RPMI7951 (cell line): ENCODE measurements around the gene ANAPC15. TPM values are rescaled to one million over a fixed set of nuclear protein-coding genes. Genes with fewer than 3 reads are reported as not detected.

ENCODE experiments used
- DNase-seq: peaks from one replicate; pipeline ENCODE4 v3.0.0-alpha.2; 2012; ENCODE audit warnings: low read depth
- total RNA-seq: library from RNA; depleted of rRNA; stranded (reverse); fragments of >200 nt; shearing (Covaris generic); gene quantifications from 2 replicates; pipeline ENCODE4 v1.2.3, GENCODE V29; 2014

Gene ANAPC15
- total RNA-seq, 1 experiment from 2014 or later: 78.1 TPM

- no peak for DNase-seq
Measured at GRCh38 chr11:72085621-72086351, 26.7 kb downstream of the ANAPC15 start.

- DNase-seq: no peak
Measured at GRCh38 chr11:72084965-72085364, 27.5 kb downstream of the ANAPC15 start.

- DNase-seq: no peak
Measured at GRCh38 chr11:72084076-72084475, 28.4 kb downstream of the ANAPC15 start.

DNA sequence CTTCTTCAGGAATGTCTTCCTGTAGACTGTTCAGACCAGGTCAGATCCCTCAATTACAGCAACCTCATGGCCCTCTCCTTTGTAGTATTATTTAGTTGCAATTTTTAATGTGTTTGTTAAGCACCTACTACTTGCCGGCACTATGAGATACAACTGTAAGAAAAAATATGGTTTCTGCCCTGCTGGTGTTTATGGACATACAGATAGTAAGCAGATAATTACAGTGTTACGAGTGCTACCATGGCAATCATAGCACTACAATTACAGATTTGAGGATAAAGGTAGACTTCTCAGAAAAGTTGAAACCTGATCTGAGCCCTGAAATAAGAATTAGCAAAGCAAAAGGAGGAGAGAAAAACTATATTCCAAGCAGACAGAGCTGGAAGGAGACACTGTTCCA lies 29.1 kb downstream of the ANAPC15 start:
- no peak for DNase-seq

DNA sequence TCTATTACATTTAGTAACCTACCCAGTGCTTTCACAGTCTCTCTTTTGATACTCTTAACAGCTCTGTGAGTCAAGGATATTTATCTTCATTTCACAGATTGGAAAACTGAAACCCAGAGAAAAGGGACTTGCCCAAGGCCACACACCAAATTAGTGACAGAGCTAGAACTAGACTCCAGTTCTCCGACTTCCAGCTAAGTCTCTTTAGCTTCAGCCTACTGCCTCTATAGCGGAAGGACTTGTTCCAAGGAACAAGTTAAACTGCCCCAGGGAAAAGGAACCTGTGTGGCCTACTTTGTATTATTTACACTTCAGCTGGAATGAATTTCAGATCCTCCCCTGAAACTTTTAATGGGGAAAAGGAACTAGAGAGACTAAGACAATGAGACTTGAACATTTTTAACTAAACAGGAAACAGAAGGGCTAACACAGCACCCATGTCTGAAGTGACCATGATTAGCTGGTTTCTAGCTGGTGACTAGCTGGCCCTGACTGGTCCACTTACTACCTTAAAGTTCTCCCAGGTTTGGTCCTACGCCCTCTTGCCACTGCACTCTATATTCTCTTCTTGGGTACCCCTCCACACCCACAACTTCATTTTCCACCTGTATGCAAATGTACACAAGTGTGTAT lies 30.6 kb downstream of the ANAPC15 start:
- DNase-seq: no peak

DNA sequence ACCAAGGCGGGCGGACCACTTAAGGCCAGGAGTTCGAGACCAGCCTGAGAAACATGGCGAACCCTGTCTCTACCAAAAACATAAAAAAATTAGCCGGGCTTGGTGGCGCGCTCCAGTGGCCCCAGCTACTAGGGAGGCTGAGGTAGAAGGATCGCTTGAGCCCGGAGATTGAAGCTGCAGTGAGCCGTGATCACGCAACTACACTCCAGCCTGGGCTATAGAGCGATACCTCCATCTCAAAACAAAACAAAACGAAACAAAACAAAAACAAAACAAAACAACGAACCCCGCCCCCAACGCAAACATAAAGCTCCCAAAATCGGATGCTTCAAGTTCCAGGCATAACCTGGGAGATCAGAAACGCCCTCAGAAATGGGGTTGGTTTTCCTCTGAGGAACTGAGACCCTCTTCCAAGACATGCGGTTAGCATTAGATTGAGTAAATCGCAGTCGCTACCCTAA lies 31.3 kb downstream of the ANAPC15 start:
- no peak for DNase-seq

- peak; percentile 100 for DNase-seq
Measured at GRCh38 chr11:72080326-72081183, 31.9 kb downstream of the ANAPC15 start, which contains the start of the genes LRRC51 and NUMA1. TSS of gene LRRC51 (plus strand) at chr11:72080850. CDS start at chr11:72089084, 8,234 bp downstream. TSS of gene NUMA1 (minus strand) at chr11:72080542. CDS start at chr11:72035943, 44,599 bp downstream.

DNA sequence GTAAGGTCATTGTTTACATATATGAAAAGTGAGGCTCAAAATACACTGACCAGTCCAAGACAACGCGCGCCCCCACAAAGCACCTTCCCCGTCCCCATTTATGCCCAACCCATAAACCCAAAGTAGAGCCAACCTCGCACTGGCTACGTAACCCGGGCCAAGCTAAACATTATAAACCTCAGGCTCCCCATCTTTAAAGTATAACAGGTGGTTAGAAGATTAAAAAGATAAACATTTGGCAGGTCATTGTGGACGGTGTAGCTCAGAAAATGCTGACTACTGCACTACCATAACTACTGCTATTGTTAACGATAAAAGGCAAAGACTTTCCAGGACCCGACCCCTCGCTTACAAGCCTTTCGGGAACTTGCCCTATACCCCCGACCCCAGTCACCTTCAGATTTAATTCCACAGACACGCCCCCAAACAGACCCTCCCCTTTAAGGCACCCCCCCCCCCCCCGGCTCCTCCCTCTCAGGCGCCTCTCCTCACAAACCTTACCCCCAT lies 32.6 kb downstream of the ANAPC15 start:
- DNase-seq: no peak

DNA sequence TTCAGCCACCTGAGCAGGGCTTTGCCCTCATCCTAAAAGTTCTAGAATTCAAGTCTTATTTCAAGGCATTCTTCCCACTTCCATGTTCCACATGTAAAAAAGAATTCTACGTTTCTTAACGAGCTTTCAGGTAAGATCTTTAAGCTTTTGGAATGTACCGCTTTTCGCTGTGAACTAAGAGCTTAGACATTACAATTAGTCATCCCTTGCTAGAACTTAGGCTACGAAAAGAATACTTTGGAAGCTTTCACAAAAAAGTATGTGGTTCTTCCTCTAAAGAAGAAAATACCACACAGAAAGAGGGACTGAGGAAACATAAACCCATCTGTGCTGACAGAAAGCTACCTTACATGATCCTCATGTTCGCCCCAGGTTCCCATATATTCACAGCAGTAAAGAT lies 34.0 kb downstream of the ANAPC15 start:
- DNase-seq: no peak

- DNase-seq: no peak
Measured at GRCh38 chr11:72075756-72076155, 36.7 kb downstream of the ANAPC15 start.

- DNase-seq: no peak
Measured at GRCh38 chr11:72075109-72075508, 37.4 kb downstream of the ANAPC15 start.

GRCh38 chr11:72072348-72072747 lies 40.1 kb downstream of the ANAPC15 start:
- peak; percentile 89 for DNase-seq

GRCh38 chr11:72070491-72070890 lies 42.0 kb downstream of the ANAPC15 start:
- DNase-seq: no peak

GRCh38 chr11:72069787-72070251 lies 42.7 kb downstream of the ANAPC15 start:
- DNase-seq: peak; percentile 90

- DNase-seq: peak; percentile 27
Measured at GRCh38 chr11:72069200-72069599, 43.3 kb downstream of the ANAPC15 start.

- DNase-seq: no peak
Measured at GRCh38 chr11:72067676-72068075, 44.8 kb downstream of the ANAPC15 start.

- no peak for DNase-seq
Measured at GRCh38 chr11:72067266-72067665, 45.2 kb downstream of the ANAPC15 start.

GRCh38 chr11:72066855-72067254 lies 45.6 kb downstream of the ANAPC15 start:
- DNase-seq: no peak

- no peak for DNase-seq
Measured at GRCh38 chr11:72061739-72062396, 50.6 kb downstream of the ANAPC15 start.
